Activated CD4-positive, alpha-beta memory T cell treated with anti-CD3 and anti-CD28 coated beads for 36 hours (primary cell): Measurements from ENCODE around the gene CRY2. TPM values are rescaled to one million over a fixed set of nuclear protein-coding genes. Genes with fewer than 3 reads are reported as not detected.
"Not testable (repeated sequence)": the region's sequence is repeated elsewhere in the genome, so short reads cannot be mapped to it uniquely, and the experiment has no call there.

Experiments
- CTCF ChIA-PET: fragments of 350-600 bp; sonication (Branson Sonifier 250); formaldehyde crosslinking; loops from one replicate; lab custom pipeline; 2021; ENCODE audit warnings: antibody characterized with exemption, inconsistent platforms; lab: Charles Lee
- POLR2A ChIA-PET: fragments of 350-600 bp; sonication (Branson Sonifier 250); formaldehyde crosslinking; loops from one replicate; lab custom pipeline; 2021; ENCODE audit warnings: antibody characterized with exemption; lab: Charles Lee
- DNase-seq: peaks from one replicate; pipeline ENCODE4 v3.0.0-alpha.2; 2020
- H3K27ac Mint-ChIP-seq: one replicate; pipeline ENCODE4 v1.8.0; 2021; ENCODE audit warnings: mixed read lengths
- H3K27me3 Mint-ChIP-seq: one replicate; pipeline ENCODE4 v1.8.0; 2021; ENCODE audit warnings: mixed read lengths
- H3K36me3 Mint-ChIP-seq: one replicate; pipeline ENCODE4 v1.8.0; 2021; ENCODE audit warnings: mixed read lengths
- H3K4me1 Mint-ChIP-seq: one replicate; pipeline ENCODE4 v1.8.0; 2021; ENCODE audit warnings: low read depth, mixed read lengths
- H3K4me3 Mint-ChIP-seq: one replicate; pipeline ENCODE4 v1.8.0; 2021; ENCODE audit warnings: mild to moderate bottlenecking, mixed read lengths
- H3K9me3 Mint-ChIP-seq: one replicate; pipeline ENCODE4 v1.8.0; 2021; ENCODE audit warnings: mixed read lengths
- intact Hi-C: fragments of 100-400 bp; cut with micrococcal nuclease; formaldehyde crosslinking; loops from one replicate; pipeline ENCODE4 v1.15.1; 2023
- total RNA-seq, 2 experiments: library from RNA; stranded (reverse); gene quantifications; one replicate each; pipeline ENCODE4 v1.2.3, GENCODE V29; 2021

CRY2 gene
- total RNA-seq, 2 experiments from 2014 or later: 12.1 to 13.4 TPM

GRCh38 chr11:45806072-45806933, 41.0 kb upstream of the CRY2 start:
- ChIA-PET CTCF (interaction anchor here (1.4 to 7.7 kb wide), 2 partner anchors 35 to 36 kb away, joined by 5 to 49 read pairs; no protein-coding TSS in a partner anchor), POLR2A (interaction anchor here (1.2 to 3.7 kb wide), 2 partner anchors 28 to 41 kb away, joined by 6 to 13 read pairs; partner anchors contain the start of gene CRY2)
- H3K27ac Mint-ChIP-seq: peak overlapping the region; percentile 52
- H3K4me1 Mint-ChIP-seq: peaks cover 47% of the 10 kb centered on the region
- peak overlapping the region; percentile 90 for H3K4me3 Mint-ChIP-seq
- no peaks in the 10 kb centered on the region for H3K27me3 Mint-ChIP-seq
- peaks cover 11% of the 10 kb centered on the region for H3K36me3 Mint-ChIP-seq
- H3K9me3 Mint-ChIP-seq: no peaks in the 10 kb centered on the region
- intact Hi-C loops: loop anchor here (10.0 kb wide), 1 partner anchor 1242 kb away; the partner anchor contains the start of gene CD82
- DNase-seq: no peak

DNA sequence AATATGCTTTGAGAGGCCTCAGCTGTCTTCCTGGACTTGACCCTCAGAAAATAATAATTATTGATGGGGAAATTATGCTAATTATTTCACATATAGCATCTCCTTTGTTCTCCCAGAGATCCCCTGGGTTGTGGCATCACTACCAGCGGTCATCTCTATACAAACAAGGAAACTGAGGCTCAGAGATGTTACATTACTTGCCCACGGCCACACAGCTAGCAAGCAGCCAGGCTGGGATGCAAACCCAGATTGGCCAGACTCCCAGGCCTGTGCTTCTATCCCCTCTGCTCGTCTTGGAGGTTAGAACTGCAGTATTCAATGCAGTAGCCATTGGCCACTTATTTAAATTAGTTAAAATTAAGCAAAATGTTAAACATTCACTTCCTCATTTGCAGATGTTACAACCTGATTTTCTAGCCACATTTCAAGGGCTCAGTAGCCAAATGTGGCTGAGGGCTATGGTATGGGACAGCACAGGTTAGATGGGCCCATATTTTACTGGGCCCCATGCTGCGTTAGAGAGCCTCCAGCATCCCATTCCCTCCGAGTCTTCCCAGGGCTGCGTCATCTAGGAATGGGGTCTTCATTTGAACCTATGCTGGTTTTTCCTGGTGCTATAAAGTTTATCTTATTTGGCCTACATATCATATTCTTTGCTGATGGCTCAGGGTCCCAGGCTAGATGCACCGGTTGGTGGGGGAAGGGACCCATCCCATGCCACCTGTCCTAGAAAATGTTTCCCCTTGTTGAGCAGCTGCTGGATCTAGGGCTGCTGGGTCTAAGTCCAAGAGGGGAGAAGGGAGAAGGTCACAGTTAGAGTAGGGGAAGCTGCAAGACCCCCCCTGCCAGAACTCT, 40.1 kb upstream of the CRY2 start:
- Mint-ChIP-seq H3K9me3 (no peaks in the 10 kb centered on the region), H3K27ac (no peak overlapping the region), H3K36me3 (peaks cover 11% of the 10 kb centered on the region), H3K4me3 (peak overlapping the region; percentile 90), H3K27me3 (no peaks in the 10 kb centered on the region), H3K4me1 (peaks cover 47% of the 10 kb centered on the region)
- no peak for DNase-seq
- intact Hi-C loops: loop anchor here (10.0 kb wide), 1 partner anchor 1242 kb away; the partner anchor contains the start of gene CD82
- CTCF ChIA-PET: interaction anchor here (1.4 to 7.7 kb wide), 2 partner anchors 35 to 36 kb away, joined by 5 to 49 read pairs; no protein-coding TSS in a partner anchor
- POLR2A ChIA-PET: interaction anchor here (3.7 kb wide), 1 partner anchor 40 kb away, joined by 13 read pairs; the partner anchor contains the start of gene CRY2

DNA sequence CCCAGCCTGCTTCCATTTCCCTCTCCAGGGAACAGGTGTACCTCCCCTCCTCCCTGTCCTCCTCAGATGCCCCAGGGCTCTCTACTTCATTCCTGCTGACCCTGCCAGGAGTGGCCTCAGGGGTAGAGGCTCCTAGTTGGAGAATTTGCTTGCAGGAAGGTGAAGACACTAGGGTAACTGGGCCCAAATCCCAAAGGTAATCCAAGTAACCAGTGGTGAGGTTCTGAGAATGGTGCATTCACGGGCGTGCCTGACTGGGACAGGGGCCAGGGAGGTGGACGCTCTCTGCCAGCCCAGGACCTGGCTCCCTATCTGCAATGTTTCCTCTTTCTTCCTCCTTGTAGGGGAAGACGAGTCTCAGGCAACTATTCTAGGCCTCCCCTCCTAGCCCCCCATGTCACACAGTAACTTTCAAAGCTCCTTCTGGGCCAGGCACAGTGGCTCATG, 39.5 kb upstream of the CRY2 start:
- Mint-ChIP-seq H3K27me3 (no peaks in the 10 kb centered on the region), H3K9me3 (no peaks in the 10 kb centered on the region), H3K36me3 (peaks cover 11% of the 10 kb centered on the region), H3K27ac (no peak overlapping the region), H3K4me1 (peaks cover 47% of the 10 kb centered on the region), H3K4me3 (peak overlapping the region; percentile 46)
- DNase-seq: no peak
- ChIA-PET CTCF (interaction anchor here (7.7 kb wide), 1 partner anchor 36 kb away, joined by 49 read pairs; no protein-coding TSS in a partner anchor), POLR2A (no interaction called here)
- intact Hi-C loops: loop anchor here (10.0 kb wide), 1 partner anchor 1243 kb away; the partner anchor contains the start of gene CD82

DNA sequence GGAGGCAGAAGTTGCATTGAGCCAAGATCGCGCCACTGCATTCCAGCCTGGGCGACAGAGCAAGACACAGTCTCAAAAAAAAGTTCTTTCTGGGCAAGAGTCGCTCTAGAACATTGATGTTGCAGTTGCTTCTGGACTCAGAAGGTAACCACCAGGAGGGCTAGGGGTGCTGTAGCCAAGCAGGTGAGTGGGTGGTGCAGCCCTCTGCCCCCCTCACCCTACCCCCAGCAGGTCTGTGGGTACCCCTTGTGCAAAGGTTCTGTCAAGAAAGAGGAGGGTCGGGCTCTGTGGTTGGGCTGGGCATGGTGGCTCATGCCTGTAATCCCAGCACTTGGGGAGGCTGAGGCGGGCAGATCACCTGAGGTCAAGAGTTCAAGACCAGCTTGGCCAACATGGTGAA, 38.8 kb upstream of the CRY2 start:
- intact Hi-C loops: loop anchor here (10.0 kb wide), 1 partner anchor 1244 kb away; the partner anchor contains the start of gene CD82
- H3K27ac Mint-ChIP-seq, POLR2A ChIA-PET, H3K9me3 Mint-ChIP-seq, DNase-seq, H3K4me3 Mint-ChIP-seq, H3K27me3 Mint-ChIP-seq: not testable (repeated sequence)
- CTCF ChIA-PET: interaction anchor here (1.2 to 7.7 kb wide), 2 partner anchors 36 to 37 kb away, joined by 4 to 49 read pairs; no protein-coding TSS in a partner anchor
- Mint-ChIP-seq H3K36me3 (peaks cover 11% of the 10 kb centered on the region), H3K4me1 (peaks cover 49% of the 10 kb centered on the region)

- no peak for DNase-seq
- intact Hi-C loops: loop anchor here (10.0 kb wide), 1 partner anchor 1245 kb away; the partner anchor contains the start of gene CD82
- Mint-ChIP-seq H3K4me3 (no peak overlapping the region), H3K27ac (peak overlapping the region; percentile 64), H3K4me1 (peaks cover 46% of the 10 kb centered on the region), H3K36me3 (peaks cover 11% of the 10 kb centered on the region), H3K27me3 (no peaks in the 10 kb centered on the region), H3K9me3 (no peaks in the 10 kb centered on the region)
- ChIA-PET POLR2A (no interaction called here), CTCF (interaction anchor here (0.7 kb wide), 1 partner anchor 33 kb away, joined by 3 read pairs; no protein-coding TSS in a partner anchor)
Measured at GRCh38 chr11:45809456-45810395, 37.5 kb upstream of the CRY2 start.

DNA sequence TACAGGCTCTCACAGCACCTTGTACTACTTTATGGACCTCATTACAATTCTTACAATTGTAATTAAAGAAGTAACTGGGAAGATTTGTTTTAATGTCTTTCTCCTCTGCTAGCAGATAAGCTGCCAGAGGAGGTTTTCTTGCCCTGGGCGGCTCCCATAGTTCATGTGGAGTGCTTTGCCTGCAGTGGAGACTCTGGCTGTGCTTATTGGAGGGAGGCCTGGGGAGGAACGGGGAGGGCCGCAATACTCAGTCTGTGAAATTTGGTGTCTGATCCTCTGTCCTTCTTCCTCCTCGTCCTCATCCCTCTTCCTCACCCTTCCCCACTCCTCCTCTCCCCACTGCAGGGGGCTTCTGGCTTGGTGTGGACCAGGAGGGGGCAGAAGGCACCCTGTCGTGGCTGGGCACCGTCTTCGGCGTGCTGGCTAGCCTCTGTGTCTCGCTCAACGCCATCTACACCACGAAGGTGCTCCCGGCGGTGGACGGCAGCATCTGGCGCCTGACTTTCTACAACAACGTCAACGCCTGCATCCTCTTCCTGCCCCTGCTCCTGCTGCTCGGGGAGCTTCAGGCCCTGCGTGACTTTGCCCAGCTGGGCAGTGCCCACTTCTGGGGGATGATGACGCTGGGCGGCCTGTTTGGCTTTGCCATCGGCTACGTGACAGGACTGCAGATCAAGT, 36.7 kb upstream of the CRY2 start:
- Mint-ChIP-seq H3K4me1 (peaks cover 46% of the 10 kb centered on the region), H3K9me3 (no peaks in the 10 kb centered on the region), H3K36me3 (peaks cover 11% of the 10 kb centered on the region), H3K27ac (no peak overlapping the region), H3K4me3 (no peak overlapping the region), H3K27me3 (no peaks in the 10 kb centered on the region)
- intact Hi-C loops: no loop called here
- no peak for DNase-seq
- CTCF ChIA-PET: no interaction called here
- POLR2A ChIA-PET: no interaction called here

DNA sequence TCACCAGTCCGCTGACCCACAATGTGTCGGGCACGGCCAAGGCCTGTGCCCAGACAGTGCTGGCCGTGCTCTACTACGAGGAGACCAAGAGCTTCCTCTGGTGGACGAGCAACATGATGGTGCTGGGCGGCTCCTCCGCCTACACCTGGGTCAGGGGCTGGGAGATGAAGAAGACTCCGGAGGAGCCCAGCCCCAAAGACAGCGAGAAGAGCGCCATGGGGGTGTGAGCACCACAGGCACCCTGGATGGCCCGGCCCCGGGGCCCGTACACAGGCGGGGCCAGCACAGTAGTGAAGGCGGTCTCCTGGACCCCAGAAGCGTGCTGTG, 36.2 kb upstream of the CRY2 start:
- intact Hi-C loops: no loop called here
- Mint-ChIP-seq H3K27me3 (no peaks in the 10 kb centered on the region), H3K27ac (no peak overlapping the region), H3K9me3 (no peaks in the 10 kb centered on the region), H3K4me1 (peaks cover 43% of the 10 kb centered on the region), H3K36me3 (peaks cover 11% of the 10 kb centered on the region), H3K4me3 (no peak overlapping the region)
- ChIA-PET POLR2A (no interaction called here), CTCF (no interaction called here)
- no peak for DNase-seq

GRCh38 chr11:45811571-45812290, 35.5 kb upstream of the CRY2 start:
- H3K27me3 Mint-ChIP-seq: no peaks in the 10 kb centered on the region
- H3K9me3 Mint-ChIP-seq: no peaks in the 10 kb centered on the region
- H3K27ac Mint-ChIP-seq: no peak overlapping the region
- ChIA-PET POLR2A (no interaction called here), CTCF (interaction anchor here (0.5 kb wide), 1 partner anchor 27 kb away, joined by 3 read pairs; no protein-coding TSS in a partner anchor)
- no peak overlapping the region for H3K4me3 Mint-ChIP-seq
- peaks cover 11% of the 10 kb centered on the region for H3K36me3 Mint-ChIP-seq
- no peak for DNase-seq
- peaks cover 36% of the 10 kb centered on the region for H3K4me1 Mint-ChIP-seq
- intact Hi-C loops: no loop called here

- peaks cover 11% of the 10 kb centered on the region for H3K36me3 Mint-ChIP-seq
- CTCF ChIA-PET: no interaction called here
- POLR2A ChIA-PET: no interaction called here
- DNase-seq: no peak
- H3K4me1 Mint-ChIP-seq: peaks cover 25% of the 10 kb centered on the region
- H3K27me3 Mint-ChIP-seq: no peaks in the 10 kb centered on the region
- H3K27ac Mint-ChIP-seq: peak overlapping the region; percentile 46
- H3K4me3 Mint-ChIP-seq: no peak overlapping the region
- no peaks in the 10 kb centered on the region for H3K9me3 Mint-ChIP-seq
- intact Hi-C loops: no loop called here
Measured at GRCh38 chr11:45812581-45813548, 34.4 kb upstream of the CRY2 start.
